AG04450 (cell line): ENCODE measurements around the gene VSTM5. TPM values are rescaled to one million over a fixed set of nuclear protein-coding genes. Genes with fewer than 3 reads are reported as not detected.
"Not testable (repeated sequence)": the region's sequence is repeated elsewhere in the genome, so short reads cannot be mapped to it uniquely, and the experiment has no call there.

ENCODE experiments used
- CTCF ChIA-PET: fragments of 300-600, 350-600 bp; formaldehyde crosslinking; extraction: SDS; loops from one replicate; lab custom pipeline; 2022; ENCODE audit warnings: antibody characterized with exemption, inconsistent platforms; lab: Charles Lee
- POLR2A ChIA-PET: fragments of 350-600 bp; formaldehyde crosslinking; extraction: SDS; loops from one replicate; lab custom pipeline; 2021; ENCODE audit warnings: antibody characterized with exemption, inconsistent platforms; lab: Yijun Ruan, JAX
- DNase-seq: peaks from one replicate; pipeline ENCODE4 v3.0.0-alpha.2; 2011; ENCODE audit warnings: low read depth, low spot score
- H3K27ac ChIP-seq: one replicate; pipeline ENCODE4 v1.5.1; 2012; ENCODE audit warnings: low read depth, low read length, control low read depth
- H3K27me3 ChIP-seq: one replicate; pipeline ENCODE4 v1.6.0; 2012; ENCODE audit warnings: low read length; ENCODE audit not compliant: control insufficient read depth, insufficient read depth
- H3K4me3 ChIP-seq: 2 replicates; pipeline ENCODE4 v1.5.1; 2011; ENCODE audit warnings: mild to moderate bottlenecking, low read depth, low read length, control low read depth
- H3K9me3 ChIP-seq: 2 replicates; pipeline ENCODE4 v1.5.1; 2012; ENCODE audit warnings: low read length; ENCODE audit not compliant: control insufficient read depth, insufficient read depth
- polyA minus RNA-seq: library from RNA; depleted of rRNA, polyadenylated mRNA; stranded (reverse); fragments of >200 nt; gene quantifications from 2 replicates; pipeline ENCODE4 v1.2.3, GENCODE V29; 2011; rRNA and poly(A)+ RNA removed
- polyA plus RNA-seq: library from polyadenylated mRNA; depleted of rRNA; stranded (reverse); fragments of >200 nt; gene quantifications from 2 replicates; pipeline ENCODE4 v1.2.3, GENCODE V29; 2011; rRNA removed
- TF ChIP-seq, protein P1 (sequence below): IDR thresholded peaks from 2 replicates; pipeline ENCODE4 v1.5.1; 2011; ENCODE audit warnings: low read depth, low read length, control low read depth, inconsistent platforms

VSTM5 gene, protein sequence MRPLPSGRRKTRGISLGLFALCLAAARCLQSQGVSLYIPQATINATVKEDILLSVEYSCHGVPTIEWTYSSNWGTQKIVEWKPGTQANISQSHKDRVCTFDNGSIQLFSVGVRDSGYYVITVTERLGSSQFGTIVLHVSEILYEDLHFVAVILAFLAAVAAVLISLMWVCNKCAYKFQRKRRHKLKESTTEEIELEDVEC
- polyA plus RNA-seq (0.55 and 0.57 TPM in 2 replicates), polyA minus RNA-seq (0.48 and 2.3 TPM in 2 replicates)

DNA sequence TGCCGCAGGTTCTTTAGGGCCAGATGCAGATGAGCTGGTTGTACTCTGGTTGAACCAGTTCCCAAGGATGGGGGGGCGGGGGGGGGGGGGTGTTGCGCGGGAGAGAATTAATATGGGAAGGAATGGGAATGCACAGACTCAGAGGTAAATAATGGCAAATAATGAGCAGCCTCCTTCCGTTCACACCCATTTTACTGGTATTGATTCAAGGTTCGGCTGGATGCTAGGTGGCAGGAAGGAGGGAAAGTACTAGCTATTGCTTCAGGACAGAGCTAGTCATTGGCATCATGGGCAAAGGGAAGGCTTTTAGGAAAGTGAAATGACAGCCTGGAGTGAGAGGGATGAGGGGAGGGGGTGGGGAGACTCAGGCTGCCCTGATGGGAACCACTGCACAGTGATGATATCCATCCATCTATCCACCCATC is at the start of gene VSTM5:
Gene VSTM5, minus strand, starts transcription at position 25 of the 425 bp plus-strand sequence. CDS start 116 bp downstream, outside the sequence.
- Histone ChIP-seq H3K27ac (no peak within 1 kb of the TSS), H3K4me3 (peak within 1 kb of the TSS; percentile 45), H3K27me3 (no peaks in the 10 kb centered on the region), H3K9me3 (no peaks in the 10 kb centered on the region)
- ChIA-PET CTCF (interaction anchor here (0.7 to 1.4 kb wide), 2 partner anchors 45 to 570 kb away, joined by 6 to 8 read pairs; no protein-coding TSS in a partner anchor), POLR2A (no interaction called here)
- DNase-seq = no peak
- TF ChIP-seq, protein P1, sequence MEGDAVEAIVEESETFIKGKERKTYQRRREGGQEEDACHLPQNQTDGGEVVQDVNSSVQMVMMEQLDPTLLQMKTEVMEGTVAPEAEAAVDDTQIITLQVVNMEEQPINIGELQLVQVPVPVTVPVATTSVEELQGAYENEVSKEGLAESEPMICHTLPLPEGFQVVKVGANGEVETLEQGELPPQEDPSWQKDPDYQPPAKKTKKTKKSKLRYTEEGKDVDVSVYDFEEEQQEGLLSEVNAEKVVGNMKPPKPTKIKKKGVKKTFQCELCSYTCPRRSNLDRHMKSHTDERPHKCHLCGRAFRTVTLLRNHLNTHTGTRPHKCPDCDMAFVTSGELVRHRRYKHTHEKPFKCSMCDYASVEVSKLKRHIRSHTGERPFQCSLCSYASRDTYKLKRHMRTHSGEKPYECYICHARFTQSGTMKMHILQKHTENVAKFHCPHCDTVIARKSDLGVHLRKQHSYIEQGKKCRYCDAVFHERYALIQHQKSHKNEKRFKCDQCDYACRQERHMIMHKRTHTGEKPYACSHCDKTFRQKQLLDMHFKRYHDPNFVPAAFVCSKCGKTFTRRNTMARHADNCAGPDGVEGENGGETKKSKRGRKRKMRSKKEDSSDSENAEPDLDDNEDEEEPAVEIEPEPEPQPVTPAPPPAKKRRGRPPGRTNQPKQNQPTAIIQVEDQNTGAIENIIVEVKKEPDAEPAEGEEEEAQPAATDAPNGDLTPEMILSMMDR = no peak

DNA sequence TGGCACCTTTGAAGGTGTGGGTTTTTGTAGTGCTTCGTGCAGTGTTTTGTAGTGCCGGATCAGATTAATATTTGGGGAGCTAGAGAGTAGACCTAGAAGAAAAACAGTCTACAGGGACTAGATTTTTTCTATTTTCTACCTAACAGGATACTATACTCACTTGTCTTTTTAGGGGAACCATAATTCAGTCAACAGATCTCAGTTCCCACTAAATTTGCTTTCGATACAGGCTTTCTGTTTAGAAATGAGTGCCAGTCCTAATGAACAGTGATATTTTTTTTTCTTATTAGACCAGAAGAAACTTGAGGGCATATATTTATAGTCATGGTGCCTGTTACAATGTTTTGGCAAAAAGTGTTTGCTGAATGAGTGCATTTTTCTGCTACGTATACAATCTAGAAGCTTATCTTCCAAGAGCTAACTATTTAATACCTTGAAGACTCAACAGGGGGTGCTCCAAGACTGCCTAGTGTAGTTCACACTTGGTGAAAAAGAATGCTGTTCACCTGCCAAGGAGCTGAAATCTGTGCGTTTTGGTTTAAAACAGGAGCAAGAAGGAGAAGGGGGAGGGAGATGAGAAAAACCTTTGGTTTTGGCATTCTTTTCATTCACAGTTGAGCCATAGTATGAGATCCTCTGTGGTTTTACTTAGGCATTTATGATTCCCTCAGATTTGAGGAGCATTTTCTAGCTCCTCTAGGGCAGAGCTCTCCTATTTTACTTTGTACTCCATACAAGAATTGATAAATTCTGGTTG is 44.9 kb upstream of the VSTM5 start:
- ChIA-PET CTCF (interaction anchor here (0.5 to 4.3 kb wide), 87 partner anchors 9 to 848 kb away, joined by 3 to 102 read pairs (median 4); partner anchors contain the start of genes ANKRD49, C11orf54, C11orf97 and MRE11), POLR2A (interaction anchor here (1.2 kb wide), 1 partner anchor 306 kb away, joined by 3 read pairs; no protein-coding TSS in a partner anchor)
- Histone ChIP-seq H3K27ac (no peak overlapping the region), H3K9me3 (no peaks in the 10 kb centered on the region), H3K27me3 (peaks cover 7% of the 10 kb centered on the region), H3K4me3 (no peak overlapping the region; the same call in 1 of the 2 replicates)
- peak; percentile 69 for DNase-seq
- TF ChIP-seq, protein P1 = peak; percentile 89

DNA sequence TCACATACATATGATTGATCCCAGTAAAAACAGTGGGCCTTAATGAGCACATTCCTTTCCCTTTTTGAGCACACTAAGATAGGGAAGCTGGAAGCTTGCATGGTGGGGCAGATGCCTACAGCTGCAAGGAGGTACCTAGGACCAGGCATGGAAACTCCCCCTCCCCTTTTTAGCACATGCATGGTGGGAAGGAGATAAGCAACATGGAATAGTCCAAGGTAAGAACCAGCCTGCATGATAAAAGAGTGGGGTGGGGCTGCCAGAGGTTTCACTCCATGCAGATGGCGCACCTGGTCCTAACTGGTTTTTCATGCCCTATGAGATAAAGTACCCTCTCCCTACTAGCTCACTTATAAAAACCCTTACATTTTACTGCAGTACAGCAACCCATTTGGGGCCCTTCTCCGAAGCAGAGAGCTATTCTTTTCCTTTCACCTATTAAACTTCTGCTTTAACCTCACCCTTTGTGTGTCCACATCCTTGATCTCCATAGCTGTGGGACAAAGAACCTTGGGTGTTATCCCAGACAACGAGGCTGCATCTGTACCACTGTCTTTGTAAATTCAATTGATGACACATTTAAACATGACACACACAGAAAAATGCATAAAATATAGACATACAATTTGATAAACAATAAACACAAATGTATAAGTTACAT is 40.1 kb upstream of the VSTM5 start:
- POLR2A ChIA-PET = no interaction called here
- Histone ChIP-seq H3K9me3 (no peaks in the 10 kb centered on the region), H3K27ac (no peak overlapping the region), H3K4me3 (no peak overlapping the region), H3K27me3 (peaks cover 12% of the 10 kb centered on the region)
- TF ChIP-seq, protein P1 = no peak
- CTCF ChIA-PET = interaction anchor here (1.1 to 2.1 kb wide), 3 partner anchors 15 to 628 kb away, joined by 3 to 11 read pairs (median 4); no protein-coding TSS in a partner anchor
- DNase-seq = no peak

DNA sequence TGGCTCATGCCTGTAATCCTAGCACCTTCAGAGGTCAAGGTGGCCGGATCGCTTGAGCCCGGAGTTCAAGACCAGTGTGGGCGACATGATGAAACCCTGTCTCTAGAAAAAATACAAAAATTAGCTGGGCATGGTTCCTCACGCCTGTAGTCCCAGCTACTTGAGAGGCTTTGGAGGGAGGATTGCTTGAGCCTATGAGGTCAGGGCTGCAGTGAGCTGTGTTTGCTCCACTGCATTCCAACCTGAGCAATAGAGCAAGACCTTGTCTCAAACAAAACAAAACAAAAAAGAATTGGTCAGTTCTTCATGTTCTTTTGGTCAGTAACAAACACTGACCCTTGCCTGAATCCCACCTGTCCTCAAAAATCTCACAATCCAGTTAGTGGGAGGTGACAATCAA is 36.7 kb upstream of the VSTM5 start:
- Histone ChIP-seq H3K27me3 (peaks cover 12% of the 10 kb centered on the region), H3K27ac (no peak overlapping the region), H3K9me3 (peaks cover 4% of the 10 kb centered on the region; the same call in 1 of the 2 replicates), H3K4me3 (no peak overlapping the region)
- ChIA-PET CTCF (no interaction called here), POLR2A (no interaction called here)
- no peak for DNase-seq
- TF ChIP-seq, protein P1 = no peak

DNA sequence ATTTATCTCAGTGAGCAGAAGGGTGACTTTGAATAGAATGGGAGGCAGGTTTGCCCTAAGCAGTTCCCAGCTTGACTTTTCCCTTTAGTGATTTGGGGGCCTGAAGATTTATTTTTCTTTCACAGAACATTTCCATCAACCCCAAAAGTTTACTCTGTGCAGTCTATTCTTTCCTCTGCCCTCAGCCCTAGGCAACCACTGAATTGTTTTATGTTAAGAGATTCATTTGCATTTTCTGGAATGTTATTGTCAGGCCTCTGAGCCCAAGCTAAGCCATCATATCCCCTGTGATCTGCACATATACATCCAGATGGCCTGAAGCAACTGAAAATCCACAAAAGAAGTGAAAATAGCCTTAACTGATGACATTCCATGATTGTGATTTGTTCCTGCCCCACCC is 28.7 kb upstream of the VSTM5 start:
- DNase-seq, H3K27me3 ChIP-seq, H3K4me3 ChIP-seq, H3K9me3 ChIP-seq, H3K27ac ChIP-seq, POLR2A ChIA-PET: not testable (repeated sequence)
- CTCF ChIA-PET = interaction anchor here (1.6 kb wide), 1 partner anchor 16 kb away, joined by 6 read pairs; no protein-coding TSS in a partner anchor
